Measurements from ENCODE around the gene ZNHIT3.
"Not testable (repeated sequence)": the region's sequence is repeated elsewhere in the genome, so short reads cannot be mapped to it uniquely, and the experiment has no call there.

ZNHIT3 gene

GRCh38 chr17:36486204-36487194 lies at the start of gene ZNHIT3:
Gene ZNHIT3, plus strand, starts transcription at chr17:36486681. Its CDS starts 19 bp downstream, at chr17:36486700.
- DNase-seq, result peak; percentile 95

DNA sequence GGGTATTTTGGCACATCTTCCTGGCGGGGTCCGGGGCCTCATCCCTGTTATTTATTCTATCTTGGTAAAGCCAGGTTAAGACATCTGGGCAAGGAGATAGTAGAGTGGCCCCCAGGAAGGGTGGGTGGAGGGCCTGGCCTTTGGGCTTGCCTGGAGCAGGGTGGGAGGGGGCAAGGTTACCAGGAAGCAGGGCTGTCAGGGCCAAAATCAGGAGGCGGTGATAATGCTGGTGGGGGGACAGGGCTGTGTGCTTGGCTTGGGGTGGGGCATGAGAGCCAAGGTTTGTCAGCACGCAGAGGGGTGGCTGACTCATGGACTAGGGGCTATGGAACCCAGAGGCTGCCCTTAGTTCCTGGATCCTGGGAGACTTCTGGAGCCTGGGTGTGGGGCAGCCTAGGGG lies 44.7 kb upstream of the ZNHIT3 start:
- DNase-seq, result not testable (repeated sequence)

- no peak for DNase-seq
Observed at GRCh38 chr17:36443777-36444176, 42.7 kb upstream of the ZNHIT3 start.

DNA sequence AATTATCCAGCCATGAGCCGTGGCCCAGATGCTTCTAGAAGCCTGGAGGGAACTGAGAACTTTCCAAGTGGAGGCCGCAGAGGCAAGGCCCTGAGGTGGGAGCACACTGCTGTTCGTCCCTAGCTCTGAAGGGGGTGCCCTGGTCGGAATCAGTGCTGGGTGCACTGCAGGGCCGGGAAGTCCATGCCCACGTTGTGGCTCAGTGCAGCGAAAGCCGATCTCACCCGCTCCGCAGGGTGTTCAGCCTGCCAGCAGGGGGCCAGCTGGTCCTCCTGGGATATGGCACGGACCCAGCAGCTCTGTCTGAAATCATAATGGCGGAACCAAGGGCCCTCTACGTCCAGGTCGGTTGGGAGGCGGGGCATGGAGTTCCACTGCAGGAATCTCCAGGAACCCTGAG lies 36.5 kb upstream of the ZNHIT3 start:
- not testable (repeated sequence) for DNase-seq

- not testable (repeated sequence) for DNase-seq
Observed at GRCh38 chr17:36452888-36453287, 33.6 kb upstream of the ZNHIT3 start.

DNA sequence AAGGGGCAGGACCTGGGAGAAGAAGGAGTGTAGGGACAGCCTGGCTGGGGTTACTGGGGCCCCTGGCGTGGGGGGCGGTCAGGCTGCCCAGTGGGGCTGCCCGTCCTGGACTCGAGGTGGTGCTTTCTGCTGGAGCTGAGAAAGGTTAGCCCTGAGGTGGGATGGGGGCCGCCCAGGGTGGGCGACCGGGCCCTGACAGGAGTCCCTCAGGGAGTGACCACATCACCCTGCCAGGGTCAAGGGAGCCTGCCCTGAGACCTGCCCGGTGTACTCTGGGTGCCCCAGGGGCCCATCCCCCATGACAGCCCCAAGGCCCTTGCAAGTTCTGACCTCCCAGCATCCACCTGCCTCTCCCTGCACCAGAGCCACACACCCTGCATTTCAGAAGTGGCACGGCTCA lies 28.8 kb upstream of the ZNHIT3 start:
- not testable (repeated sequence) for DNase-seq

GRCh38 chr17:36459045-36459444 lies 27.4 kb upstream of the ZNHIT3 start:
- DNase-seq, result no peak

- DNase-seq, result no peak
Observed at GRCh38 chr17:36459601-36460000, 26.9 kb upstream of the ZNHIT3 start.

DNA sequence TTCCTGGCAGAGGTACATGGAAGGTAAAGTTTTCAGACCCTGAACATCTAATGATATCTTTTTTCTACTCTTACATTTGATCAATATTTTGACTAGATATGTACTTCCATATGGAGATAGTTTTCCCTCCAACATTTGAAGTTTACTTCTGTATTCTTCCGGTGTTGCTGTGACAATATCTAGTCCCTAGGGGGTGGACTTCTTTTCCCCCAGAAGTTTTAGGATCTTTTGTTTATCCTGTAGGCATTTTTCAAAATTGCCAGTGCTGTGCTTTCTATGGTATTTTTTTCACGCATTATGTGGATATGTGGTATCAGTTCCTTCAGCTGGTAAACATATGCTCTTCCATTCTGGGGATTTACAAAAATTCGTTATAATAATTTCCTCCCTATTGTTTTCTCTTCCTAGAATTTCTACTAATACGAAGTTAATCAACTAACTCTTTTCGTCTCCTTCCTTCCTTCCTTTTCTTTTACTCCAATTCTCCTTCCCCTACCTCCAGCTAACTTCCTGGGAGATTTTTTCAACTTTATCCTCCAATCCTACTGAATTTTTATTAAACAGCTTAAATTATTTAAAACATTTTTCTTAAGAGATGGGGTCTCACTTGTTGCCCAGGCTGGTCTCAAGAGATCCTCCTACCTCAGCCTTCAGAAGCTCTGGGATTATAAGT lies 26.1 kb upstream of the ZNHIT3 start:
- no peak for DNase-seq

DNA sequence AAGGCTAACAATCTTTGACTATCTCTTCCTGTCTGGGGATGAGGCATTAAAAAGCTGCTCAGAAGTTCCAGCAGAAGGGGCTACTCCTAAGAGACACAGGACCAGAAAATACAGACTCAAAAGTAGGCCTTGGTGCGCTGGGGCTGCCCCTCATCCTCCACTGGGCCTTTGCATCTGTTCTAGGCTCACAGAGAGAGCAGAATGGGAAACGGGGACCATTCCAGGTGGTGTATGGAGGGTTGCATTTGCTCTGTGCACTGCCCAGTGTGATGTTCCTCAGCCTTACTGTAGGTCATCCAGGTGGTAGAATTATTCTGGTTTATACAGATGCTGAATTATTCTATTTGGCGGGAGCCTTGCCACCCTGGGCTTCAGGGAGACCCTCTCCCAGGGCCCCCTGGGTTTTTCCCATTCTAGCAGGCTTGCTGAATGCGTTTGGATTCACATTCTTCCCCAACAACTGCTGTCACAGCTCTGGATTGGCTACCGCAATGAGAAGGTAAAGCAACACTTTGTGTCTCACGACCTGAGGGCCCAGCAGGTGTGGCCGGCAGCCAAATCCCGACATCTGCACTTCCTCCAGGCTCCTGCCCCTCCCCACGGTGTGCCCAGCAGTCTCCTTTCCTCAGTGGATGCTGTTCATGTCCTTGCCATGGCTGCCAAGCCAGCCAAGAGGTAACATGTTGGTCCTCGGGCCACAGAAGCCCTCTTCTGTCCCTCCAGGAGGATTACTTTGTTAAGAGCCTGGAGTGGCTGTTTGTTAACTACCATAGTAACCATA lies 25.0 kb upstream of the ZNHIT3 start:
- no peak for DNase-seq

GRCh38 chr17:36463916-36464764 lies 22.3 kb upstream of the ZNHIT3 start:
- peak; percentile 62 for DNase-seq

DNA sequence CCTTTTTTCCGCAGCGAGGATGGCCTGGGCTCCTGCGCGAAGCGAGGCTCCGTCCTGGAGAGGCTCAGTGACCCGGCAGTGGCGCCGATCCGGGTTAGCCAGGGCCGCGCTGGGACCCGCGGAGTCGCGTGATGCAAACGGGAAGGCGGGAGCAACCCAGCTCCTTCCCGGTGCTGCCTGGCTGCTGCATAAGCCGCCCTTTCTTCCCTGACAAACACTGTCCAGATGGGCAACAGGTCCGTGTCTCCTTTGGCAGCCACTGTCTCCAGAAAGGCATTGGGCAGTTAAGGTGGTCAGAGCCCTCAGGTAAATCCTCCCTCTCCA lies 21.8 kb upstream of the ZNHIT3 start:
- DNase-seq, result no peak

DNA sequence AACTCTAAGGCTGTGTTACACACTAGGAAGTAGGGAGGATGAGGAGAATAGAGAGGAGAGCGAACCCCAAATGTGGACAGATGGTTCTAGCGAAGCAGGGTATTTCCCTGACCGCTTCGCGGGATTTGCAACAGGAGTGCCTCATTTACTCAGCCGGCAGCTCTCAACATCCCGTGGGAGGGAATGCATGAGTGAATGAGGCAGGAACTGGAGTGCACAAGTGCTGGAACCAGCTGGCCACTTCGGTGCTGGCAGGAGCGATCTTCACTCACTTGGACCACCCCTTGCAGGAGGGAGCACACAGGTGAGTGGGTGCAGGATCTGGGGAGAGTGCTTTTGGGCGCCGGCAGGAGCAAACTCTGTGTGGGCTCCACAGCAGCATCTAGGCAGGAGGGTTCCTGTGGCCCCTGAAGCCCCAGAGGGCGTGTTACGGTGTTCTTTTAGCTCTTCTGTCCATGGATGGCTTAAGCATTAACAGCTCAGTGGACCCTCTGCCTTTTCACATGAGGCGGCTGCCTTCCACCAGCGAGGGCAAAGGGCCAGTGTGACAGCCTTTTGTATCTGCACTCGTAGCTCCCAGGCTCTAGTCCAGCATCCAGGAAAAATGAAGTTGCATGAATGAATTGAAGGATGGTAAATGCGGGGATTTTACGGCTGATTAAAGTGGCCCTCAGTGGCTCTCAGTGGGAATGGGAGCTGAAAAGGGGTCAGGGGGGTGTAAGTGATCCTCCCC lies 17.4 kb upstream of the ZNHIT3 start:
- DNase-seq, result no peak

- DNase-seq, result no peak
Observed at GRCh38 chr17:36469733-36470132, 16.7 kb upstream of the ZNHIT3 start.

DNA sequence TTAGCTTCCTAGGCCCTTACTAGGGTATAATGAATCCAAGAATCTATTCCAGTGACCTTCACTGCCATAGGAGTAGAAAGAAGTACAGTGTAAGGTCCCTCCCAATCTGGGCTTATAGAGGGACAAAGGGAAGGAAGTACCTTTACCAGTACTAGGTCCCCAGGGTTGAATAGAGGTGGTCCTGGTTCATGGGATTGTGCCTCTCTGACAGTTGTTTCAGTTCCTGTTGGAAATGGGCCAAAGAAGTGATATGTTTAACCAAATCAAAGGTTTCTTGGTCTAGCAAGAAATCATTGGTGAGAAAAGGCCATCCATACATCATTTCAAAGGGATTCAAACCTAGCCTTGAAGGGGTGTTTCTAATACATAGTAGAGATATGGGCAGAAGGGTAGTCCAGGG lies 16.0 kb upstream of the ZNHIT3 start:
- no peak for DNase-seq

DNA sequence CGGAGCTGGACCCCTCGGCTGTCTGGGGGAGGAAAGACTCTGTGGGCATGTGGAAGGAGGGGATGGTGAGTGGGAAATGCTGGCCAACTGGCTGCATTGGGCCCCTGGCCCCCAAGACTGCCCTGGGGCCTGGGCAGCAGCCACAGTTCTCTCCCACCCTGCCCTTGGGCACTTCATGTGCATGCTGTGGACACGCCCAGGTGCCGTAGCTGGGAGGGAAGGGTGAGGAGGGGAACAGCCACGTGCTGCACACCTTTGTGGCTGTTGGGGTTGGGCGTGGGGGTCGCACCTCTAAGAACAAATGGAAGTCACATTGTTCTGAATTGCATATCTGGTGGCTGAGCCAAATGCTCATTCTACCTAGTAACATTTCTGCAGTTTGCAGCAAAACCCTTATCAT lies 11.9 kb upstream of the ZNHIT3 start:
- DNase-seq, result no peak

- DNase-seq, result no peak
Observed at GRCh38 chr17:36475346-36475970, 11.0 kb upstream of the ZNHIT3 start.

DNA sequence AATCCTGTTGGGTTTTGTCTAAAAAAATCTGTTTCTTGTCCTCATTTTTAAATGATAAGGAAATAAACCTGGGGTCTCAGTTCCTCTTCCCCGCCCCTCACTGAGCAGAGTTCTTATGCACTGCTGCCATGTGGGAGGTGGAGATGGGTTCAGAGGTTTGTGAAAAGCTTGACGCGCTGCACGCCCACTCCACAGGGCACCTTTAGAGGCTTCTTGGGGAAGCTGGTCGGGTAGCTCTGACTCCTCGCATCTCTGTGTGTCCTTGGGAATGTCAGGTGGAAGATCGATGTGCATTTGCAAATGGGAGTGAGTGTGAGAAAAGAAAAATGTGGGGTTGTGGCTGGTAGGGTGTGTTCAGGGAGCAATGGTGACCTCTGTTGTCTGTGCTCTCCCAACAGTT lies 4.7 kb upstream of the ZNHIT3 start:
- no peak for DNase-seq

DNA sequence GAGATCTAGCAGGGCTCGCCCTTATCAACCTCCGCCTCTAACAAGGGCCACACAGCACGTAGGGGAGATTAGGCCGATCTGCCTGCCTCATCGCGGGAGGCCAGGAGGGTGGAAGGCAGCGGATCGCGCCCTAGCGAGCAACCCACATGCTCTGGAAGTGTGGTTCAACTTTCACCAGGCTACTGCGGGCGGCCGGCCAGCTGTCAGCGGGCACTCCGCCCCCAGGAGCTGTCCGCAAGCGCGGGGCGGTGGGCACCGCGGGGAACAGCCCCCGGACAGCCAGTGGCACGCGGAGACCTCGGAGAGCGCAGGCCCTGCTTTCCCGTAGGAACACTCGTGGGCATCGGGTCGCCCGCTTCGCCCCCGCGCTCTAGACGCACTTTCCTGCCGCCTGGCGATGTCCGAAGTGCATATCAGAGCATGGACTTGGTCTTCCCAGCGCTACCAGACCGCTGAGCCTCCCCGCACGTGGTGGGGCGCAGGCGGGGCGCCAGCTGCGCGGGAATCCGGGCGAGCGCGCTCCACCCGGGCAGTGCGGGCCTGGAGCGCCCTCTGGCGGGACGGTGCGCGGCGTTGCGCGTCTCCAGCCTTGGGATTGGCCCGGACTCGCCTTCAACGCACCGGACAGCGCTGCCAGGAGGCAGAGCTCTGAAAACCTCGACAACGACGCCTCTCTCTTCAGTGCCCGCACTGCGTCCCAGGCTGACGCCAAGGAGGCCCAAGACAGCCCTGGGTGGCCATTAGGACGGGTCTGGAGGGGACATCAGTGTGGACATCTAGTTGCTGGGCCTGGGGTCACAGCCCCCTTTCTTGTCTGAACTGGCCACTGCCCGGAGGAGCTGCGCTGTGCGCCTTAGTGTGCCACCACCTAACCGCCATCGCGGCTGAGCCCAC lies 3.6 kb upstream of the ZNHIT3 start:
- DNase-seq, result peak; percentile 89

- DNase-seq, result not testable (repeated sequence)
Observed at GRCh38 chr17:36484021-36484420, 2.5 kb upstream of the ZNHIT3 start.
